Measurements from ENCODE around the gene RAD18. TPM values are rescaled to one million over a fixed set of nuclear protein-coding genes. Genes with fewer than 3 reads are reported as not detected.

Gene RAD18
- total RNA-seq, 1 donor, result 7.6 TPM

DNA sequence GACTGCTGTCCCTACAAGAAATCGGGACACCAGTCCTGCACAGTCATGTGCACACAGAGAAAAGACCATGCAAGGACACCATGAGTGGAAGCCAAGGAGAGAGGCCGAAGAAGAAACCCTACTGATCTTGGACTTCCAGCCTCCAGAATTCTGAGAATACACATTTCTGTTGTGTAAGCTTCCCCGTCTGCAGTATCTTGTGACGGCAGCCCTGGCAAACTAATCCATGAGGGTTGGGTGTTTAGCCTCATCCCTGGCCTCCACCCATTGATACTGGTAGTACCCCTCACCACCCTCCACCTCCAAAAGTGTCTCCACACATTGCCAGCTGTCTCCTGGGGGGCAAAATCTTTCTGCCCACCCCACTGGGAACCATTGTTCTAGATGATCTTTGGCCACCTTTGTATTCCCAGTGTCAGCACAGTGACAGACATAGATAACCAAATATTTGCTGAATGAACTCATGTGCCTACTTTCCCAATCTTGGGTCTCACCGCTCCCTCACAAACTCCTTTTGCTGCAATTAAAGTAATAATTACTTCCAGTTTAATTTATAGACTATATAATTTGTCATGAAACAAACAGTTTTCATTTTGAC is 83.8 kb downstream of the RAD18 start:
- H2AFZ ChIP-seq (ENCODE audit: low read length), result no peak overlapping the region
- no peaks in the 10 kb centered on the region for H3K9me3 ChIP-seq (ENCODE audit: low read depth, low read length)
- H3K27ac ChIP-seq (ENCODE audit: low read depth, low read length), result no peak overlapping the region
- H3K79me2 ChIP-seq (ENCODE audit: insufficient read depth, low read length), result no peaks in the 10 kb centered on the region
- no peak for DNase-seq (ENCODE audit: insufficient read length, low spot score, missing footprints)
- H3K4me3 ChIP-seq (ENCODE audit: insufficient read depth, low read length), result no peak overlapping the region
- H3K27me3 ChIP-seq (ENCODE audit: insufficient read depth, low read length), result no peaks in the 10 kb centered on the region
- H4K20me1 ChIP-seq (ENCODE audit: insufficient read depth, low read length), result no peaks in the 10 kb centered on the region
- TF ChIP-seq, protein P1, sequence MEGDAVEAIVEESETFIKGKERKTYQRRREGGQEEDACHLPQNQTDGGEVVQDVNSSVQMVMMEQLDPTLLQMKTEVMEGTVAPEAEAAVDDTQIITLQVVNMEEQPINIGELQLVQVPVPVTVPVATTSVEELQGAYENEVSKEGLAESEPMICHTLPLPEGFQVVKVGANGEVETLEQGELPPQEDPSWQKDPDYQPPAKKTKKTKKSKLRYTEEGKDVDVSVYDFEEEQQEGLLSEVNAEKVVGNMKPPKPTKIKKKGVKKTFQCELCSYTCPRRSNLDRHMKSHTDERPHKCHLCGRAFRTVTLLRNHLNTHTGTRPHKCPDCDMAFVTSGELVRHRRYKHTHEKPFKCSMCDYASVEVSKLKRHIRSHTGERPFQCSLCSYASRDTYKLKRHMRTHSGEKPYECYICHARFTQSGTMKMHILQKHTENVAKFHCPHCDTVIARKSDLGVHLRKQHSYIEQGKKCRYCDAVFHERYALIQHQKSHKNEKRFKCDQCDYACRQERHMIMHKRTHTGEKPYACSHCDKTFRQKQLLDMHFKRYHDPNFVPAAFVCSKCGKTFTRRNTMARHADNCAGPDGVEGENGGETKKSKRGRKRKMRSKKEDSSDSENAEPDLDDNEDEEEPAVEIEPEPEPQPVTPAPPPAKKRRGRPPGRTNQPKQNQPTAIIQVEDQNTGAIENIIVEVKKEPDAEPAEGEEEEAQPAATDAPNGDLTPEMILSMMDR (IDR thresholded peaks at IDR 0.05; ENCODE audit: extremely low read depth, low read depth, low read length), result no peak
- peaks cover 4% of the 10 kb centered on the region for H3K36me3 ChIP-seq (ENCODE audit: insufficient read depth, low read length)
- peaks cover 2% of the 10 kb centered on the region for H3K4me1 ChIP-seq (ENCODE audit: insufficient read depth, low read length)
- H3K4me2 ChIP-seq (ENCODE audit: insufficient read depth, low read length), result no peak overlapping the region

DNA sequence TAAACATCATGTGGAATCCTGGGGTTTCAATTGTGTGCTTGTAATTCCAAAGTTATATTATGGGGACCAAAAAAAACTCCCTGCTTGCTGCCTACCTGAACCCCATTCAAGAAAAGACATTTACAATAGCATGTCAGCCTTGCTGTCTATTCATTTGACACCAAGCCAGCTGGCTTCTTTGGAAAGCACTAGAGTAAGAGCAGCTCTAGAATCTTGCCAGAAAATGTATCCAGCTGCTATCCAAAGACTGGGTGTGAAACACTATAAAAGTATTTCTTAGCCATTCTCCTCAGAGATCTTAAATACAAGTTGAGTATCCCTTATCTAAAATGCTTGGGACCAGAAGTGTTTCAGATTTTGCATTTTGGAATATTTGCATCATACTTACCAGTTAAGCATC is 87.4 kb downstream of the RAD18 start:
- Histone ChIP-seq H3K4me3 (ENCODE audit: insufficient read depth, low read length) (no peak overlapping the region), H3K27ac (ENCODE audit: low read depth, low read length) (no peak overlapping the region), H3K79me2 (ENCODE audit: insufficient read depth, low read length) (no peaks in the 10 kb centered on the region), H3K9me3 (ENCODE audit: low read depth, low read length) (no peaks in the 10 kb centered on the region), H3K4me1 (ENCODE audit: insufficient read depth, low read length) (peaks cover 12% of the 10 kb centered on the region), H2AFZ (ENCODE audit: low read length) (no peak overlapping the region), H3K27me3 (ENCODE audit: insufficient read depth, low read length) (no peaks in the 10 kb centered on the region), H4K20me1 (ENCODE audit: insufficient read depth, low read length) (no peaks in the 10 kb centered on the region), H3K4me2 (ENCODE audit: insufficient read depth, low read length) (no peak overlapping the region), H3K36me3 (ENCODE audit: insufficient read depth, low read length) (peaks cover 4% of the 10 kb centered on the region)
- DNase-seq (ENCODE audit: insufficient read length, low spot score, missing footprints), result no peak
- TF ChIP-seq, protein P1 (IDR thresholded peaks at IDR 0.05; ENCODE audit: extremely low read depth, low read depth, low read length), result no peak

DNA sequence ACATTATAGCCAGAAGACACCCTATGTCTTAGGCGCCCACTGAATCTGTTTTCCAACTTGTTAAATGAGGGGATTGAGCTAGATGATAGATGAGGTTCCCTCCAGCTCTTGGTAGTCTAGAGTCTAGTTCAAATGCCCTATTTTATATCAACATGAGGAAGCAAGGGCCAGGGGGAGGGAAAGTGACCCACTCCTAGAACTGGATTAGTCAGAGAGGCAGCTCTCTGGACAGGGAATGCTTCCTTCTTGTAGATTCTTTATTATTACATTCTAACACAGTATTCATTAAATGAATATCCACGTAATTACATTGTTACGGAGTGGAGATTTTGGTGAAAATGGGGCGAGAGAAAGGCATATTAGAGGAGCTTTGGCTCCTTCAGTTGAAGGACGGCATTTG is 89.5 kb downstream of the RAD18 start:
- no peak for DNase-seq (ENCODE audit: insufficient read length, low spot score, missing footprints)
- no peaks in the 10 kb centered on the region for H4K20me1 ChIP-seq (ENCODE audit: insufficient read depth, low read length)
- H3K4me2 ChIP-seq (ENCODE audit: insufficient read depth, low read length), result no peak overlapping the region
- H3K4me1 ChIP-seq (ENCODE audit: insufficient read depth, low read length), result peaks cover 28% of the 10 kb centered on the region
- H3K36me3 ChIP-seq (ENCODE audit: insufficient read depth, low read length), result peaks cover 4% of the 10 kb centered on the region
- no peak overlapping the region for H3K27ac ChIP-seq (ENCODE audit: low read depth, low read length)
- no peaks in the 10 kb centered on the region for H3K9me3 ChIP-seq (ENCODE audit: low read depth, low read length)
- TF ChIP-seq, protein P1 (IDR thresholded peaks at IDR 0.05; ENCODE audit: extremely low read depth, low read depth, low read length), result no peak
- H3K4me3 ChIP-seq (ENCODE audit: insufficient read depth, low read length), result no peak overlapping the region
- no peaks in the 10 kb centered on the region for H3K79me2 ChIP-seq (ENCODE audit: insufficient read depth, low read length)
- H3K27me3 ChIP-seq (ENCODE audit: insufficient read depth, low read length), result no peaks in the 10 kb centered on the region
- no peak overlapping the region for H2AFZ ChIP-seq (ENCODE audit: low read length)

GRCh38 chr3:8872261-8872660 is 91.0 kb downstream of the RAD18 start:
- no peak overlapping the region for H3K4me3 ChIP-seq (ENCODE audit: insufficient read depth, low read length)
- peaks cover 30% of the 10 kb centered on the region for H3K4me1 ChIP-seq (ENCODE audit: insufficient read depth, low read length)
- TF ChIP-seq, protein P1 (IDR thresholded peaks at IDR 0.05; ENCODE audit: extremely low read depth, low read depth, low read length), result no peak
- no peaks in the 10 kb centered on the region for H3K27me3 ChIP-seq (ENCODE audit: insufficient read depth, low read length)
- H4K20me1 ChIP-seq (ENCODE audit: insufficient read depth, low read length), result no peaks in the 10 kb centered on the region
- no peak for DNase-seq (ENCODE audit: insufficient read length, low spot score, missing footprints)
- H3K27ac ChIP-seq (ENCODE audit: low read depth, low read length), result no peak overlapping the region
- no peaks in the 10 kb centered on the region for H3K79me2 ChIP-seq (ENCODE audit: insufficient read depth, low read length)
- no peak overlapping the region for H2AFZ ChIP-seq (ENCODE audit: low read length)
- peaks cover 2% of the 10 kb centered on the region for H3K36me3 ChIP-seq (ENCODE audit: insufficient read depth, low read length)
- H3K9me3 ChIP-seq (ENCODE audit: low read depth, low read length), result no peaks in the 10 kb centered on the region
- no peak overlapping the region for H3K4me2 ChIP-seq (ENCODE audit: insufficient read depth, low read length)
